HG02610 (cell line): ENCODE data around the gene GPC1.

Experiments used
- ATAC-seq: cut with Tn5 transposase; IDR thresholded peaks from one replicate; pipeline ENCODE4 v1.9.1; 2021; ENCODE audit warnings: mild to moderate bottlenecking, moderate library complexity; ENCODE audit not compliant: unreplicated experiment

GPC1 gene

GRCh38 chr2:240411261-240412160 is 24.0 kb upstream of the GPC1 start:
- ATAC-seq: no peak

DNA sequence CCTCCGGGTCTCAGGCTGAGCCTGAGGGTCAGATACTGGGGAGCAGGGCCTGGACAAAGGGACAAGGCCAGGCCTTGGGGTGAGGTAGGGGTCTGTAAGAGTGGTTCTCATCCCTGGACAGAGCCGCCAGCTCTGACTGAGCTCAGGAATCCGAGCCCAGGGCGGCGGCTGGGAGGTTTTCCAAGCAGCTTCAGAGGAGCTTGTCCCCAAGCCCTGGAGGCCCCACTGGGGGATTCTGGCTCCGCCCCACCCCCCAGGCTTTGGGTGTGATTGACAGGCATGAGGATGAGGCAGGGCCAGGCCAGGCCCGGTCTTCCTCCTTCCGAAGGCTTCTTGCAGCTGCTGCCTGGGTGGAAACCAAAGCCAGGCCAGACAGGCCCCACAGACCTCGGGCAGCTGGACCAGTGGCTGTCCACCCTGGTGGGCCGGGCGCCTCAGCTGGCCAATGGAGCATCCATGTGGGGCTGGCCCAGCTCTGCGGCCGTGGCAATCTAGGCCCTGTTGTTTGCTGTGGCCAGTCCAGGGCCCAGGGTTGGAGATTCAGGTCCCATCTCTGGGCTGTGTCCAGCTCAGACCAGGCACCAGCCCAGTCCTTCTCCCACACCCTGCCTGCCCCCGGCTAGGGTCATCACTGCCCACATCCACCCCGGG is 23.1 kb upstream of the GPC1 start:
- no peak for ATAC-seq

DNA sequence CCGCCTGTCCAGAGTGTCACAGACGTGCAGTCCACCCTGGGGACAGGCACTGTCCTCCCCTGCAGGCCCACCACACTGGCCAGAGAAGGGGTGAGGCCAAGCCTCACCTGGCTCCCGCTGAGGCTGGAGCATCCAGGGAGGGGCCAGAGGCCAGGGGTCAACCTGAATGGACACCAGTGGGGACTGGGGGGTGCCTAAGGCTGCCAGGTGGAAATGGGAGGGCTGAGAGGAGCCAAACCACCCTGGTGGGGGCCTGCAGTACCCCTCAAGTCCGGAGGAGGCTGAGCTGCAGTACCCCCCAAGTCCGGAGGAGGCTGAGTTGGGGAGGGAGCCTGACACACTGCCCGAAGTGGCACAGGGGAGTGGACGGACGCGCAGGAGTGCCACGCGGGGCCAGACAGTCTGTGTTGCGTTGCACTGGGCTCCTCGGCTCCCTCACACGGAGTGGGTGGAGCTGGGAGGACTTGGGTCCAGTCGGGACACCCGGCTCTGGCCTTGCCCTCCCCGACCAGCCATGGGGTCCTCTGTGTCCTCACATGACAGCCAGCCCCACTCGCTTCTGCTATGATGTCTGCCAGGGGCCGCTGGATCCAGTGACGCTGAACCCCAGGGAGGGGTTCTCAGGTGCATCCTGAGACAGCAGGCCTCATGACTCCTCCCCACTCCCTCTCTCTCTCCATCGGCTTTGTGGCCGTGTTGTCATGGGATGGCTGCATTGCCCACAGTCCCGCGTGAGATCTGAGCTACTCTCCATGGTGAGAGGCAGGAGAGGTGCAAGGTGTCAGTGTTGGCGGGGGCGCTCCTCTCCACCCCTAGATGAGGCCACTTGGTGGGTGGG is 22.3 kb upstream of the GPC1 start:
- ATAC-seq: no peak

DNA sequence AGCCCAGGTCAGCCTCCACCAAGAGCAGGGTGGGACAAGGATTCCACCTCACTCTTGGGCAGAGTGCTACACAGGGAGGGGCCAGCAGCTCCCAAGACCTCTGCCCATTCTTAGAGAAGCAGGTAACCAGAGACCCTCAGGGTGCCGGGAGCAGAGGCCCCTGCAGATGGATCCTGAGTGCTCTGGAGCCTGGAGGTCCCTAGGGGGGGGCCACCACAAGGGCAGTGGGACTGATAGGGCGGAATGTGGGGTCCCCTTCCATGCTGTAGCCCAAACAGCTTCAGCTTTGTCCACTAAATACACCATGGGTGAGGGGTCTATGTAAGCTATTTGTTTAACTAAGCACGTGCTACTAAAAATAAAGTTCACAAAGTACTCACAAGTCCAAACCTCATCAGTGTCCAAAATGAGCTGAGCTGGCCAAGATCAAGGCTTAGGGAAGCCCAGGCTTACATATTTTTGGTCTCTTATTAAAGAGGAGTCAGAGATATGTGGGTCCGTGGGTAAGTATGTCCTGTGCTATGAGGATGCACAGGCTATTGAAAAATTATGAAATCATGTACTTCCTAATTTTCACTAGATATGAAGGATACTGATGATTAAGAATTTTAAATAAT is 21.5 kb upstream of the GPC1 start:
- no peak for ATAC-seq

DNA sequence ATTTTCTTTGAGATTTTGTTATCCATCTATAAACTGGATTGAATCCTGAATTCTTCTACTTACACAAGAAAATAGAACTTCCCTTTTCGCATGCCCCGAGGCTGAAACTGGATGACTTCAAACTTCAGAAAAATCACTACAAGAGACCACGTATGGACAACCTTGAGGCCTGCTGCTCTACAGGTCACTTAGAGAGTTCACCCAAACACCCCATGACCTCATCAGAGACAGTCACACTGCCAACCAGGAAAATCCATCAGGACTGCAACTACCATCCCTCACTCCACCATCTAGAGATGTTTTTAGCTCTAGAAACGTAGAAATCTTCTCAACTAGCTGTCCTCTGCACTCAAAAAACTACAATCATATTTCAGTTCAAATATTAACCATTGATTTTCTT is 18.6 kb upstream of the GPC1 start:
- ATAC-seq: no peak

GRCh38 chr2:240418311-240418710 is 17.2 kb upstream of the GPC1 start:
- ATAC-seq: no peak

GRCh38 chr2:240419271-240419670 is 16.2 kb upstream of the GPC1 start:
- no peak for ATAC-seq

GRCh38 chr2:240419723-240420122 is 15.7 kb upstream of the GPC1 start:
- no peak for ATAC-seq

- no peak for ATAC-seq
These were observed 15.0 kb upstream of the GPC1 start for GRCh38 chr2:240420206-240421104.

DNA sequence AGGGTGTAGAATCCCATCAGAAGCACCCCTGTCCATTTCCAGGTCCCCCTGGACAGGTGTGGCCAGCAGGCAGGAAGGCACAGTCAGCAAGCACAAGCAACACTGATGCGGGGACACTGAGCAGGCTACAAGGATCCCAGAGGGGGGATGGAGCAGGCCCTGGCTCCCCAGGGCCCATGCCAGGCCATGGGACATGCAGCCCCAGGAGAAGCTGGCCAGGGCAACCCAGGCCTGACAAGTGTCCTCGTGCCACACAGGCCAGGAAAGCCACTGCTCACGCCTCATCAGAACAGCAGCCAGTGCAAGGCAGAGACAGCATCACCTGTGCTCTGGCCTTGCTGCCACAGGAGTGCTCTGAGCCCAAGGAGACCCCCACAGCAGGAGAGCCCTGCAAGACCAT is 14.1 kb upstream of the GPC1 start:
- no peak for ATAC-seq

DNA sequence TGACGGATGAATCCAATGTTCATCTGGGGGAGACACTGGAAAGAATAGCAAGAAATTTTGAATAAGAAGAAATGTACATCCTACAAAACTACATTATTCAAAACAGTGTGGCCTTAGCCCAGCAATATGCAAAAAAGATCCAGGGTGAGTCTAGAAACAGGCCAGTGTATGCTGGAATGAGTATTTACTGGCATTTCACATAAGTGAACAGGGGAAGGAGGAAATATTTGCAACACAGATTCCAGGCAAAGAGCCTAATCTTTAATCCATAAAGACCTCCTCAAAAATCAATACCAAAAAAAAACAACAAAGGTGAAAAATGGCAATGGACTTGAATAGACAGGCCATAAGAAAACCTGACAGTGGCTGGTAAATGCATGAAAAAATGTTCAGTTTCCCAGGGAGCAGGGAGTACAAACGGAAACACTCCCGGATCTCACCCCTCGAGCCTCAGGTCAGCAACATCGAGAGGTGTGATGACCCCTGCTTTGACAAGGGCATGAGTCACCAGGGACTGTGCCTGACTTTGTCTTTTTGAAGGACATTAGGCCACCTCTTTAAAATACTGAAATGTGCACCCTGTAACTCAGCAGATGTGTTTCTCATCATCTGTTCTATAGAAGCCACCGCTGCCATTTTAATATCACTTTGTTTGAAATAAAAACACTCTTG is 12.7 kb upstream of the GPC1 start:
- no peak for ATAC-seq

DNA sequence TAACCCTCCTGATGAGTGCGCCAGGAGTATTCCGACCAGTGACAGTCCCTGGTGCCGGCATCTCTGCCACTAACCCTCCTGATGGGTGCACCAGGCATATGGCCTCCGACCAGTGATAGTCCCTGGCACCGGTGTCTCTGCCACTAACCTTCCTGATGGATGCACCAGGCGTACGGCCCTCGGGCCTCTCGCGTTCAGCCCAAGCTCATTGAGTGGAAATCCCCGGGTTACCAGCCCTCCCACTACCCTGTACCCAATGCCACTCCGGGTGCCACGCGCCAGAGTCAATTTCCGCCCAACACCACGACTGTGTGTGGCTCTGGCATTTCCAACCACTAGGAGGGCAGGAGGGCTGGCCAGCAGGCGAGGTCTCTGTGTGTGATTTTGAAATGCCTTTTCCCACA is 11.7 kb upstream of the GPC1 start:
- ATAC-seq: no peak

- ATAC-seq: no peak
These were observed 10.9 kb upstream of the GPC1 start for GRCh38 chr2:240424341-240425235.

- ATAC-seq: no peak
These were observed 10.2 kb upstream of the GPC1 start for GRCh38 chr2:240425236-240425615.

DNA sequence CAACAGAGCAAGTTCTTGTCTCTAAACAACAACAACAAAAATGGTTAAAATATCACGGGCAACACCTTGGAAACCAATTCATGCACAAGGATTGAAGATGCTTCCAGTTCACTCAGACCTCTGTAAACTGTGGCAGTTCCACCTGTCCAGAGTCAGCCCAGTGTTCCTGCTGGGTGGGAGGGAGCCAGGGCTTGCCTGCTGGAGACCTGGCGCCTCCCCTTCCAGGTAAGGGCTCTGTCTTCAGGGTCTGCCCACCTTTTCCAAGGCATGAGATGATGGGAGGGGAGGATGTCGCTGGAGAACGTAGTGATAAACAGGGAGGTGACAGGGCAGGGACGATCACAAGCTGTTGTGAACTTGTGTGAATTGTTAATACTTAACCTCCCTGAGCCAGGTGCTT is 9.8 kb upstream of the GPC1 start:
- ATAC-seq: no peak

DNA sequence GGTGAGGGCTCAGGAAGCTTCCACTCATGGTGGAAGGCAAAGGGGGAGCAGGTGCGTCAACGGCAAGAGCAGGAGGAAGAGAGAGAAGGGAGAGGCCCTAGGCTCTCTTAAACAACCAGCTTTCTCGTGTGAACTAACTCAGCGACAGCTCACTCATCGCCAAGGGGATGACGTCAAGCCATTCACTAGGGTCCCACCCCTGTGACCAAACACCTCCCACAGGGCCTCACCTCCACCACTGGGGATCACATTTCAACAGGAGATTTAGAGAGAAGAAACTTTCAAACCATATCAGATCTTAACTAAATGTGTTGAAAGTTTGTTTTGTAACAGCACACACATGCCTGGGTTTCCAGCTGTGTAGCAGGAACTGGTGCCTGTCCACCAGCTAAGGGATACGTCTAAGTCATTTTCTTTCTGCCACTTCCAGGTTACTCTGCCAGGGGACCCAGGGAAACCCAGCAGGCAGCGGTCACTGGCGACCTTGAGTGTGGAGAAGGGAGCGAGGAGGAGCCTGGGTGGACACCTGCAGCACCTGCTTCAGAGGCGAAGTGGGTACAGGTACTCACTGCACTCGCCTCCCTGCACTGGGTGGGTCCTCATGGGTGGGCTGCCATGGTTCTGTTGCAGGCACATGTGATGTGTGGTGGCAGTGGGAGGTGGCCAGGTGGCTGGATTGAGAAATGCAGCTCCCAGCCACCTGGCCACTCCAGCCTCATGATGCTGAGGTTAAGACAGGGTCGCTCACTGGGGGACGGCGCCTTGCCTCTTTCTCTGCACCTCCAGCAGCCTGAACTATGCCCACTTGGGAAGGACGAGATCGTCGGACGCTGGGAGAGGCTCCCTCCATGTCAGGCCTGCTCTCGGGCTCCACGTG is 8.4 kb upstream of the GPC1 start:
- no peak for ATAC-seq

- no peak for ATAC-seq
These were observed 7.7 kb upstream of the GPC1 start for GRCh38 chr2:240427729-240428128.

- no peak for ATAC-seq
These were observed 7.2 kb upstream of the GPC1 start for GRCh38 chr2:240428245-240428644.
